Progenitor cell of endocrine pancreas (in vitro differentiated cells): Measurements from ENCODE around the gene BCAM. TPM values are rescaled to one million over a fixed set of nuclear protein-coding genes. Genes with fewer than 3 reads are reported as not detected.

Experiments used
- DNase-seq: peaks from one replicate; pipeline ENCODE4 v3.0.0; 2021; ENCODE audit warnings: low spot score; ENCODE audit not compliant: unreplicated experiment
- H3K27ac Mint-ChIP-seq: 2 replicates; pipeline ENCODE4 v1.8.0; 2021; ENCODE audit warnings: mild to moderate bottlenecking, moderate library complexity, mixed read lengths
- H3K27me3 Mint-ChIP-seq: 2 replicates; pipeline ENCODE4 v1.8.0; 2021; ENCODE audit warnings: mixed read lengths
- H3K36me3 Mint-ChIP-seq: 2 replicates; pipeline ENCODE4 v1.8.0; 2022; ENCODE audit warnings: mixed read lengths; ENCODE audit not compliant: insufficient read depth
- H3K4me1 Mint-ChIP-seq: 2 replicates; pipeline ENCODE4 v1.8.0; 2021; ENCODE audit warnings: low read depth, mixed read lengths
- H3K4me3 Mint-ChIP-seq: 2 replicates; pipeline ENCODE4 v1.8.0; 2021; ENCODE audit warnings: low read depth, mild to moderate bottlenecking, moderate library complexity, mixed read lengths
- H3K9me3 Mint-ChIP-seq: 2 replicates; pipeline ENCODE4 v1.8.0; 2021; ENCODE audit warnings: low read depth, mixed read lengths
- total RNA-seq: library from RNA; stranded (reverse); gene quantifications from 2 replicates; pipeline ENCODE4 v1.2.1, GENCODE V29; 2021
- TF ChIP-seq, protein P1 (sequence below): fragments of 200-600 bp; sonication (generic); IDR thresholded peaks from one replicate; pipeline ENCODE4 v1.5.0; 2021; ENCODE audit warnings: antibody characterized with exemption, mild to moderate bottlenecking; ENCODE audit not compliant: unreplicated experiment

Gene BCAM
- total RNA-seq, 1 donor from 2014 or later = 211 TPM

- Mint-ChIP-seq H3K27ac (no peak overlapping the region), H3K4me1 (peaks cover 14% of the 10 kb centered on the region), H3K27me3 (no peaks in the 10 kb centered on the region), H3K36me3 (peaks cover 19% of the 10 kb centered on the region), H3K9me3 (no peaks in the 10 kb centered on the region), H3K4me3 (no peak overlapping the region)
- no peak for DNase-seq
- TF ChIP-seq, protein P1, sequence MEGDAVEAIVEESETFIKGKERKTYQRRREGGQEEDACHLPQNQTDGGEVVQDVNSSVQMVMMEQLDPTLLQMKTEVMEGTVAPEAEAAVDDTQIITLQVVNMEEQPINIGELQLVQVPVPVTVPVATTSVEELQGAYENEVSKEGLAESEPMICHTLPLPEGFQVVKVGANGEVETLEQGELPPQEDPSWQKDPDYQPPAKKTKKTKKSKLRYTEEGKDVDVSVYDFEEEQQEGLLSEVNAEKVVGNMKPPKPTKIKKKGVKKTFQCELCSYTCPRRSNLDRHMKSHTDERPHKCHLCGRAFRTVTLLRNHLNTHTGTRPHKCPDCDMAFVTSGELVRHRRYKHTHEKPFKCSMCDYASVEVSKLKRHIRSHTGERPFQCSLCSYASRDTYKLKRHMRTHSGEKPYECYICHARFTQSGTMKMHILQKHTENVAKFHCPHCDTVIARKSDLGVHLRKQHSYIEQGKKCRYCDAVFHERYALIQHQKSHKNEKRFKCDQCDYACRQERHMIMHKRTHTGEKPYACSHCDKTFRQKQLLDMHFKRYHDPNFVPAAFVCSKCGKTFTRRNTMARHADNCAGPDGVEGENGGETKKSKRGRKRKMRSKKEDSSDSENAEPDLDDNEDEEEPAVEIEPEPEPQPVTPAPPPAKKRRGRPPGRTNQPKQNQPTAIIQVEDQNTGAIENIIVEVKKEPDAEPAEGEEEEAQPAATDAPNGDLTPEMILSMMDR = no peak
These were observed 10.4 kb downstream of the BCAM start for GRCh38 chr19:44819246-44819832.

GRCh38 chr19:44820648-44821609 is 12.0 kb downstream of the BCAM start:
- no peak for DNase-seq
- H3K9me3 Mint-ChIP-seq = no peaks in the 10 kb centered on the region
- H3K27ac Mint-ChIP-seq = no peak overlapping the region
- H3K4me1 Mint-ChIP-seq = peaks cover 14% of the 10 kb centered on the region
- TF ChIP-seq, protein P1 = no peak
- peaks cover 3% of the 10 kb centered on the region for H3K27me3 Mint-ChIP-seq
- H3K4me3 Mint-ChIP-seq = no peak overlapping the region
- peaks cover 10% of the 10 kb centered on the region for H3K36me3 Mint-ChIP-seq

GRCh38 chr19:44822177-44822576 is 13.3 kb downstream of the BCAM start:
- H3K36me3 Mint-ChIP-seq = peaks cover 6% of the 10 kb centered on the region
- H3K9me3 Mint-ChIP-seq = no peaks in the 10 kb centered on the region
- peak overlapping the region; percentile 29 for H3K27ac Mint-ChIP-seq
- peaks cover 7% of the 10 kb centered on the region for H3K27me3 Mint-ChIP-seq
- no peak for DNase-seq
- H3K4me1 Mint-ChIP-seq = peaks cover 14% of the 10 kb centered on the region
- no peak overlapping the region for H3K4me3 Mint-ChIP-seq
- TF ChIP-seq, protein P1 = no peak

DNA sequence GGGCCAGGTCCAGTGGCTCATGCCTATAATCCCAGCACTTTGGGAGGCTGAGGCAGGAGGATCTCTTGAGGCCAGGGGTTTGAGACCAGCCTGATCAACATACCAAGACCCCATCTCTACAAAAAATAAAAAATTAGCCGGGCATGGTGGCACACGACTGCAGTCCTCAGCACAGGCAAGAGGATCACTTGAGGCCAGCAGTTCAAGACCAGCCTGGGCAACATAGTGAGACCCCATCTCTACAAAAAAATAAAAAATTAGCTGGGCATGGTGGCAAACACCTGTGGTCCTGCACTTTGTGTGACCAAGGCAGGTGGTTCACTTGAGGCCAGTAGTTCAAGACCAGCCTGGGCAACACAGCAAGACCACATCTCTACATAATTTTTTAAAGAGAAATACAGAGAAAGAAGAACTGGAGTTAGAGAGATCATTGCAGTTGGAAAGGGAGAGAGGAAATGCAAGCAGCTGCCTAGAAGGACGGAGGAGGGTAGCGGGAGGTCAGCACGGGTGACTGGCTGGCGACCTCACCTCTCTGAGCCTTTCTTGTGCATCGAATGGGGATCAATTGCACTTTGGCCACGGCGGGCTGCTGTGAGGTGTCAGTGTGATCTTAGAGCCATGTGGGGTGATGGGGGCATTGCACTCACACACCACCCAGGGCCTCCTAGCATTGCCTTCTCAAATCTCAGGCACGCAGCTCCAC is 13.9 kb downstream of the BCAM start:
- Mint-ChIP-seq H3K4me3 (no peak overlapping the region), H3K27ac (peak overlapping the region; percentile 45), H3K27me3 (peaks cover 10% of the 10 kb centered on the region), H3K36me3 (peaks cover 4% of the 10 kb centered on the region), H3K9me3 (no peaks in the 10 kb centered on the region), H3K4me1 (peaks cover 11% of the 10 kb centered on the region)
- DNase-seq = no peak
- TF ChIP-seq, protein P1 = no peak

- no peak for DNase-seq
- Mint-ChIP-seq H3K27me3 (peaks cover 10% of the 10 kb centered on the region), H3K9me3 (no peaks in the 10 kb centered on the region), H3K4me1 (peaks cover 7% of the 10 kb centered on the region), H3K36me3 (peaks cover 2% of the 10 kb centered on the region), H3K27ac (no peak overlapping the region), H3K4me3 (no peak overlapping the region)
- TF ChIP-seq, protein P1 = no peak
These were observed 14.4 kb downstream of the BCAM start for GRCh38 chr19:44823373-44823698.
